Endothelial cell of umbilical vein (primary cell): Measurements from ENCODE around the gene SMPDL3B. TPM values are rescaled to one million over a fixed set of nuclear protein-coding genes. Genes with fewer than 3 reads are reported as not detected.

Experiments used
- BruUV-seq: library from RNA; stranded (reverse); fragments of 400-500 nt; replicated peaks from 2 replicates; lab custom pipeline; 2021; lab: Mats Ljungman, UMichigan
- CTCF ChIA-PET: fragments of 300-600, 350-600 bp; sonication (Branson Sonifier 250); formaldehyde crosslinking; loops from one replicate; lab custom pipeline; 2021; ENCODE audit warnings: antibody characterized with exemption, inconsistent platforms; lab: Charles Lee
- POLR2A ChIA-PET: fragments of 300-600, 350-600 bp; sonication (Branson Sonifier 250); formaldehyde crosslinking; loops from one replicate; lab custom pipeline; 2021; ENCODE audit warnings: antibody characterized with exemption, inconsistent platforms; lab: Charles Lee
- DNase-seq: peaks from one replicate; pipeline ENCODE4 v3.0.0-alpha.2; 2011; ENCODE audit warnings: low read depth, low spot score
- FAIRE-seq: peaks from 2 replicates; lab custom pipeline; 2011; peaks lifted over from hg19 to GRCh38; lab: Jason Lieb, UNC
- H2AFZ ChIP-seq: 2 replicates; pipeline ENCODE4 v1.6.0; 2012; ENCODE audit warnings: low read depth, low read length, control low read depth, inconsistent platforms
- H3K27ac ChIP-seq: 2 replicates; pipeline ENCODE4 v1.5.1; 2011; ENCODE audit warnings: low read depth, mild to moderate bottlenecking, control low read depth, low read length, moderate library complexity; ENCODE audit not compliant: insufficient read depth
- H3K27me3 ChIP-seq, 2 experiments: 2 replicates each; pipeline versions ENCODE4 v1.6.0 to v1.6.1; 2011; ENCODE audit warnings: low read length in 2 of 2, mixed read lengths in 1 of 2; ENCODE audit not compliant: control insufficient read depth in 2 of 2, insufficient read depth in 2 of 2
- H3K36me3 ChIP-seq, 2 experiments: 2 replicates in 1 of 2; 3 replicates in 1 of 2; pipeline ENCODE4 v1.5.1; 2011; ENCODE audit warnings: low read length in 2 of 2, mild to moderate bottlenecking in 1 of 2, moderate library complexity in 1 of 2; ENCODE audit not compliant: control insufficient read depth in 2 of 2, insufficient read depth in 2 of 2; ENCODE audit errors: extremely low read depth in 1 of 2
- H3K4me1 ChIP-seq: 3 replicates; pipeline ENCODE4 v1.5.1; 2011; ENCODE audit warnings: mild to moderate bottlenecking, low read length; ENCODE audit not compliant: control insufficient read depth, insufficient read depth; ENCODE audit errors: extremely low read depth
- H3K4me2 ChIP-seq: 2 replicates; pipeline ENCODE4 v1.6.1; 2011; ENCODE audit warnings: low read length, control low read depth, mixed read lengths; ENCODE audit not compliant: insufficient read depth
- H3K4me3 ChIP-seq, 3 experiments: fragments of 200-600 bp in 1 of 3; sonication (generic), shearing (Covaris generic) in 1 of 3; replicated peaks in 1 of 3; 2 replicates each; pipeline ENCODE4 v1.5.1; 2011 to 2016; ENCODE audit warnings: control low read depth in 3 of 3, low read length in 3 of 3, mild to moderate bottlenecking in 2 of 3, inconsistent platforms in 1 of 3, low read depth in 1 of 3, moderate library complexity in 1 of 3; ENCODE audit not compliant: insufficient read depth in 1 of 3
- H3K79me2 ChIP-seq: 2 replicates; pipeline ENCODE4 v1.6.0; 2012; ENCODE audit warnings: low read length, inconsistent platforms; ENCODE audit not compliant: control insufficient read depth, insufficient read depth
- H3K9ac ChIP-seq: replicated peaks from 2 replicates; pipeline ENCODE3; 2011; ENCODE audit warnings: low read length, control low read depth; ENCODE audit not compliant: insufficient read depth; ENCODE audit errors: extremely low read depth
- H3K9me1 ChIP-seq: replicated peaks from 3 replicates; pipeline ENCODE4 v1.6.0; 2011; ENCODE audit warnings: mild to moderate bottlenecking, low read length; ENCODE audit not compliant: control insufficient read depth, insufficient read depth; ENCODE audit errors: extremely low read depth
- H3K9me3 ChIP-seq: replicated peaks from 2 replicates; pipeline ENCODE4 v1.5.1; 2012; ENCODE audit warnings: low read length, inconsistent platforms; ENCODE audit not compliant: control insufficient read depth, insufficient read depth
- H4K20me1 ChIP-seq: replicated peaks from 2 replicates; pipeline ENCODE3; 2011; ENCODE audit warnings: mild to moderate bottlenecking, low read length; ENCODE audit not compliant: control insufficient read depth, insufficient read depth; ENCODE audit errors: extremely low read depth
- EZH2 ChIP-seq: IDR thresholded peaks from 2 replicates; pipeline ENCODE4 v1.6.1; 2012; ENCODE audit warnings: borderline replicate concordance, low read depth, mild to moderate bottlenecking, moderate library complexity, low read length, inconsistent platforms; ENCODE audit not compliant: severe bottlenecking
- FOS ChIP-seq: IDR thresholded peaks from 2 replicates; pipeline ENCODE4 v1.6.1; 2011; ENCODE audit warnings: mild to moderate bottlenecking, low read length, moderate library complexity, borderline replicate concordance; ENCODE audit not compliant: insufficient read depth
- GATA2 ChIP-seq: IDR thresholded peaks from 2 replicates; pipeline ENCODE4 v1.7.0; 2011; ENCODE audit warnings: low read depth, mild to moderate bottlenecking, moderate library complexity, mixed read lengths, low read length; ENCODE audit not compliant: insufficient read length, insufficient read depth
- JUN ChIP-seq: IDR thresholded peaks from 2 replicates; pipeline ENCODE4 v1.6.1; 2011; ENCODE audit warnings: borderline replicate concordance, low read depth; ENCODE audit not compliant: insufficient read length, insufficient read depth
- MYC ChIP-seq: IDR thresholded peaks from one replicate; pipeline ENCODE4 v1.6.1; 2011; ENCODE audit warnings: mild to moderate bottlenecking, low read depth, low read length
- POLR2A ChIP-seq: IDR thresholded peaks from 2 replicates; pipeline ENCODE4 v1.6.1; 2012; ENCODE audit warnings: low read depth, mild to moderate bottlenecking, control low read depth, low read length
- POLR2AphosphoS5 ChIP-seq: IDR thresholded peaks from 2 replicates; pipeline ENCODE4 v1.6.1; 2012; ENCODE audit warnings: low read depth, mild to moderate bottlenecking, control low read depth, low read length, moderate library complexity; ENCODE audit not compliant: insufficient read depth
- dilution Hi-C: fragments of 300-500 bp; cut with MboI; formaldehyde crosslinking; loops from one replicate; pipeline ENCODE4 v1.15.0; 2019; ENCODE audit warnings: low sequenced_read_pairs; ENCODE audit not compliant: extremely low pct_ligation_motif_present
- intact Hi-C: fragments of 100-400 bp; cut with micrococcal nuclease; formaldehyde crosslinking; loops from one replicate; pipeline ENCODE4 v1.10.0; 2022
- polyA plus RNA-seq, 4 experiments: library from polyadenylated mRNA; depleted of rRNA in 3 of 4; stranded (reverse) in 3 of 4; unstranded in 1 of 4; fragments of >200 nt; gene quantifications; 2 replicates each; pipeline versions ENCODE4 v1.2.1 to v1.2.3, GENCODE V29; 2011 to 2012; ENCODE audit warnings: missing spikeins in 1 of 4
- total RNA-seq: library from RNA; stranded (reverse); gene quantifications from 2 replicates; pipeline ENCODE4 v1.2.3, GENCODE V29; 2021
- TF ChIP-seq, protein P1 (sequence below): IDR thresholded peaks from 2 replicates; pipeline ENCODE4 v1.6.1; 2011; ENCODE audit not compliant: insufficient read depth, insufficient read length
- TF ChIP-seq, protein P2 (sequence below), 2 donors: IDR thresholded peaks; 1 replicate in 1 of 2; 2 replicates in 1 of 2; pipeline ENCODE4 v1.5.1; 2011; ENCODE audit warnings: low read length in 2 of 2, mild to moderate bottlenecking in 2 of 2, moderate library complexity in 2 of 2, control low read depth in 1 of 2, inconsistent platforms in 1 of 2, low read depth in 1 of 2; ENCODE audit not compliant: insufficient read depth in 1 of 2; ENCODE audit errors: extremely low read depth in 1 of 2

SMPDL3B gene
- total and polyA plus RNA-seq, 2 donors (not counting 3 experiments of a cell fraction or from before 2014, with no cell fraction given): 1.3 TPM; not detected in 1

DNA sequence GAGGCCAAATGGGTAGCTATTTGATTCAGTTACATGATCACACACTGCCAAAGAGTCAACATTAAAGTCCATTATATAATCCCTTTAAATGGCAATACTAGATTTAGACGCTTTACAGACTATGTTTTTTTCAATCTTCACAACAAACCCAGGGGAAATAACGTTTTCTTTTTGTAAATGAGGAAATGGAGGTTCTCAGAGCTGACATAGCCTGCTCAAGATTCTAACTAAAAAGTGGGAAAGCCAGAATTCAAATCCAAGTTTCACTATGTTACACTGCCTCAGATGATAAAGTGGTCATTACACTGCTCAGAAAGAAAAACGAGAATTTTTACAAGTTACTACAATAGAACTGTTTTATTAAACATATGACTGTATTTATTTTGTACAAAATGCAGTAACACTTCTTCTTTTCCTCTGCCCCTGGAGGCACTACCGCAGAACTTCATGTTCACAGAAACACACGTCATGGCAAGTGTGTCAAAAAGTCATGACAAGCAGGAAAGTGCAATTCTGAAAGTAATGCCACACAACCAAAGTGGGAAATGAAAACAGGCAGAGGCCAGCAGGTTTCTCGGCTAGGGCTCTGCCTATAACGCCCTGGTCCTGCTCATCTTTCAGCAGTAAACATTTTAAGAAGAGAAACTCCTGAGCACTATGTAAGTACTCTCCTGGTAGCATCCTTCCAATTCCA lies 43.5 kb upstream of the SMPDL3B start:
- DNase-seq (no peak), FAIRE-seq (no peak)
- ChIA-PET CTCF (interaction anchor here (0.7 to 1.3 kb wide), 3 partner anchors 18 to 88 kb away, joined by 3 read pairs; no protein-coding TSS in a partner anchor), POLR2A (no interaction called here)
- Histone ChIP-seq H3K36me3 (peaks cover 12 to 22% of the 10 kb centered on the region in 2 experiments), H3K27me3 (no peaks in the 10 kb centered on the region), H3K4me2 (no peak overlapping the region), H3K4me3 (no peak overlapping the region), H3K79me2 (no peaks in the 10 kb centered on the region), H3K9me1 (no peaks in the 10 kb centered on the region), H3K27ac (no peak overlapping the region), H3K9ac (no peak overlapping the region), H3K9me3 (no peaks in the 10 kb centered on the region), H4K20me1 (no peaks in the 10 kb centered on the region), H2AFZ (no peak overlapping the region), H3K4me1 (no peaks in the 10 kb centered on the region)
- dilution Hi-C loops: no loop called here
- no TSS peak for BruUV-seq
- intact Hi-C loops: no loop called here
- TF ChIP-seq FOS: no peak
- no peak for TF ChIP-seq MYC
- TF ChIP-seq POLR2A: no peak
- TF ChIP-seq, protein P1, sequence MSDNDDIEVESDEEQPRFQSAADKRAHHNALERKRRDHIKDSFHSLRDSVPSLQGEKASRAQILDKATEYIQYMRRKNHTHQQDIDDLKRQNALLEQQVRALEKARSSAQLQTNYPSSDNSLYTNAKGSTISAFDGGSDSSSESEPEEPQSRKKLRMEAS: no peak
- no peak for TF ChIP-seq POLR2AphosphoS5
- no peak for TF ChIP-seq EZH2
- TF ChIP-seq GATA2: no peak
- TF ChIP-seq, protein P2, sequence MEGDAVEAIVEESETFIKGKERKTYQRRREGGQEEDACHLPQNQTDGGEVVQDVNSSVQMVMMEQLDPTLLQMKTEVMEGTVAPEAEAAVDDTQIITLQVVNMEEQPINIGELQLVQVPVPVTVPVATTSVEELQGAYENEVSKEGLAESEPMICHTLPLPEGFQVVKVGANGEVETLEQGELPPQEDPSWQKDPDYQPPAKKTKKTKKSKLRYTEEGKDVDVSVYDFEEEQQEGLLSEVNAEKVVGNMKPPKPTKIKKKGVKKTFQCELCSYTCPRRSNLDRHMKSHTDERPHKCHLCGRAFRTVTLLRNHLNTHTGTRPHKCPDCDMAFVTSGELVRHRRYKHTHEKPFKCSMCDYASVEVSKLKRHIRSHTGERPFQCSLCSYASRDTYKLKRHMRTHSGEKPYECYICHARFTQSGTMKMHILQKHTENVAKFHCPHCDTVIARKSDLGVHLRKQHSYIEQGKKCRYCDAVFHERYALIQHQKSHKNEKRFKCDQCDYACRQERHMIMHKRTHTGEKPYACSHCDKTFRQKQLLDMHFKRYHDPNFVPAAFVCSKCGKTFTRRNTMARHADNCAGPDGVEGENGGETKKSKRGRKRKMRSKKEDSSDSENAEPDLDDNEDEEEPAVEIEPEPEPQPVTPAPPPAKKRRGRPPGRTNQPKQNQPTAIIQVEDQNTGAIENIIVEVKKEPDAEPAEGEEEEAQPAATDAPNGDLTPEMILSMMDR (IDR thresholded peaks at IDR 0.05; ENCODE audit: extremely low read depth in 1 of 2, insufficient read depth in 1 of 2, low read depth in 1 of 2, low read length in 2 of 2): no peak
- no peak for TF ChIP-seq JUN
